Activated B cell treated with CpG ODN at 0.5 μM for 24 hours (primary cell): ENCODE data around the gene HSH2D. TPM values are rescaled to one million over a fixed set of nuclear protein-coding genes. Genes with fewer than 3 reads are reported as not detected.

ENCODE experiments used
- ATAC-seq: fragments of 200-7000 bp; cut with Tn5 transposase; one replicate; pipeline ENCODE4 v1.10.0; 2021; ENCODE audit warnings: low read depth, mild to moderate bottlenecking, moderate library complexity
- CTCF ChIA-PET: fragments of 350-600 bp; sonication (Branson Sonifier 250); formaldehyde crosslinking; loops from one replicate; lab custom pipeline; 2021; ENCODE audit warnings: antibody characterized with exemption; lab: Charles Lee
- POLR2A ChIA-PET: fragments of 350-600 bp; sonication (Branson Sonifier 250); formaldehyde crosslinking; loops from one replicate; lab custom pipeline; 2021; ENCODE audit warnings: antibody characterized with exemption; lab: Charles Lee
- DNase-seq: peaks from one replicate; pipeline ENCODE4 v3.0.0; 2022
- H3K27ac Mint-ChIP-seq: one replicate; pipeline ENCODE4 v1.8.0; 2020; ENCODE audit warnings: mixed read lengths
- H3K27me3 Mint-ChIP-seq: one replicate; pipeline ENCODE4 v1.8.0; 2021; ENCODE audit warnings: mixed read lengths
- H3K36me3 Mint-ChIP-seq: one replicate; pipeline ENCODE4 v1.8.0; 2021; ENCODE audit warnings: low read depth, mixed read lengths
- H3K4me1 Mint-ChIP-seq: one replicate; pipeline ENCODE4 v1.8.0; 2021; ENCODE audit warnings: mixed read lengths
- H3K4me3 Mint-ChIP-seq: one replicate; pipeline ENCODE4 v1.8.0; 2020; ENCODE audit warnings: mild to moderate bottlenecking, mixed read lengths
- H3K9me3 Mint-ChIP-seq: one replicate; pipeline ENCODE4 v1.8.0; 2020; ENCODE audit warnings: mixed read lengths
- intact Hi-C: fragments of 100-400 bp; cut with micrococcal nuclease; formaldehyde crosslinking; loops from one replicate; pipeline ENCODE4 v1.15.1; 2024
- total RNA-seq: library from RNA; stranded (reverse); gene quantifications from 2 replicates; pipeline ENCODE4 v1.2.3, GENCODE V29; 2022
- TF ChIP-seq, protein P1 (sequence below): fragments of 200-600 bp; IDR thresholded peaks from one replicate; pipeline ENCODE4 v1.8.0; 2022; ENCODE audit warnings: antibody characterized with exemption, mild to moderate bottlenecking

The HSH2D gene
- total RNA-seq, 1 donor from 2014 or later, result 191 TPM

DNA sequence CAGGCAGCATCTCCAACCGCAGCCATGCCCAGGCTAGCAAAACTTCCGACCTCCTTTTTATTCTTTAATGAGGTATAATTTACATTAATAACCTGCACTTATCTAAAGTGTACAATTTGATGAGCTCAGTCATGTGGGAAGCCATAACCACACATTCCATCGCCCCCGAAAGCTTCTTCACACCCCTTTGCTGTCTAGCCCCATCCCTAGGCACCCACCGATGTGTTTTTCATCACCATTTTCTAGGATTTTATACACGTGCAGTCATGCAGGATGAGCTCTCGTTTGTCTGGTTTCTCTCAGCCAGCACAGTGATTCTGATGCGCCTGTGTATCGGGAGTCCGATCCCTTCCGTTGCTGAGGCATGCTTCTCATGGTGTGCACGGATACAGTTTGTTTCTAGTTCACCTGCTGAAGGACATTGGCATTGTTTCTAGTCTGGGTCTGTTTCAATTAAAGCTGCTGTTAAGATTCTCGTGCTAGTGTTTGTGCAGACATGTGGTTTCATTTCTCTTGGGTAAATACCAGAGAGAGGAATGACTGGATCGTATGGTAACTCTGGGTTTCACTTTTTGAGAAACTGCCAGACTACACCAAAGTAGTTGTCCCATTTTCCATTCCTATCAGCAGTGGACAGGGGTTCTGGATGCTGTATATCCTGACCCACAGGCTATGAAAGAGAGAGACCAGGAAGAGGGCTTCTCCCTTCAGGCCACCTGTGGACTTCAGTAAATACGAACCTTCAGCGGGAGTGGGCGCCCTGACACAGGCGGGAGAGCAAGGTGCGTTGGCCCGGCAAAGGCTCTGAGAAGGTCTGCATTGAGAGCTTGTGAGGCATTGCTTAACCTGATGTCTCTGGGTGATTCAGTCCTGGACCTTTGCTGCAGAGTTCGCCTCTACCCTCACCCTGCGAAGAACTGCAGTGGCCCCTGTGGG, 59.1 kb downstream of the HSH2D start:
- H3K27me3 Mint-ChIP-seq, result no peaks in the 10 kb centered on the region
- H3K27ac Mint-ChIP-seq, result peak overlapping the region; percentile 76
- ChIA-PET CTCF (no interaction called here), POLR2A (interaction anchor here (0.6 kb wide), 2 partner anchors 65 to 372 kb away, joined by 3 to 4 read pairs; no protein-coding TSS in a partner anchor)
- no peak for DNase-seq
- peaks cover 64% of the 10 kb centered on the region for H3K36me3 Mint-ChIP-seq
- intact Hi-C loops, result no loop called here
- H3K9me3 Mint-ChIP-seq, result no peaks in the 10 kb centered on the region
- H3K4me1 Mint-ChIP-seq, result peaks cover 42% of the 10 kb centered on the region
- H3K4me3 Mint-ChIP-seq, result peak overlapping the region; percentile 13
- no peak for ATAC-seq
- TF ChIP-seq, protein P1, sequence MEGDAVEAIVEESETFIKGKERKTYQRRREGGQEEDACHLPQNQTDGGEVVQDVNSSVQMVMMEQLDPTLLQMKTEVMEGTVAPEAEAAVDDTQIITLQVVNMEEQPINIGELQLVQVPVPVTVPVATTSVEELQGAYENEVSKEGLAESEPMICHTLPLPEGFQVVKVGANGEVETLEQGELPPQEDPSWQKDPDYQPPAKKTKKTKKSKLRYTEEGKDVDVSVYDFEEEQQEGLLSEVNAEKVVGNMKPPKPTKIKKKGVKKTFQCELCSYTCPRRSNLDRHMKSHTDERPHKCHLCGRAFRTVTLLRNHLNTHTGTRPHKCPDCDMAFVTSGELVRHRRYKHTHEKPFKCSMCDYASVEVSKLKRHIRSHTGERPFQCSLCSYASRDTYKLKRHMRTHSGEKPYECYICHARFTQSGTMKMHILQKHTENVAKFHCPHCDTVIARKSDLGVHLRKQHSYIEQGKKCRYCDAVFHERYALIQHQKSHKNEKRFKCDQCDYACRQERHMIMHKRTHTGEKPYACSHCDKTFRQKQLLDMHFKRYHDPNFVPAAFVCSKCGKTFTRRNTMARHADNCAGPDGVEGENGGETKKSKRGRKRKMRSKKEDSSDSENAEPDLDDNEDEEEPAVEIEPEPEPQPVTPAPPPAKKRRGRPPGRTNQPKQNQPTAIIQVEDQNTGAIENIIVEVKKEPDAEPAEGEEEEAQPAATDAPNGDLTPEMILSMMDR, result no peak

DNA sequence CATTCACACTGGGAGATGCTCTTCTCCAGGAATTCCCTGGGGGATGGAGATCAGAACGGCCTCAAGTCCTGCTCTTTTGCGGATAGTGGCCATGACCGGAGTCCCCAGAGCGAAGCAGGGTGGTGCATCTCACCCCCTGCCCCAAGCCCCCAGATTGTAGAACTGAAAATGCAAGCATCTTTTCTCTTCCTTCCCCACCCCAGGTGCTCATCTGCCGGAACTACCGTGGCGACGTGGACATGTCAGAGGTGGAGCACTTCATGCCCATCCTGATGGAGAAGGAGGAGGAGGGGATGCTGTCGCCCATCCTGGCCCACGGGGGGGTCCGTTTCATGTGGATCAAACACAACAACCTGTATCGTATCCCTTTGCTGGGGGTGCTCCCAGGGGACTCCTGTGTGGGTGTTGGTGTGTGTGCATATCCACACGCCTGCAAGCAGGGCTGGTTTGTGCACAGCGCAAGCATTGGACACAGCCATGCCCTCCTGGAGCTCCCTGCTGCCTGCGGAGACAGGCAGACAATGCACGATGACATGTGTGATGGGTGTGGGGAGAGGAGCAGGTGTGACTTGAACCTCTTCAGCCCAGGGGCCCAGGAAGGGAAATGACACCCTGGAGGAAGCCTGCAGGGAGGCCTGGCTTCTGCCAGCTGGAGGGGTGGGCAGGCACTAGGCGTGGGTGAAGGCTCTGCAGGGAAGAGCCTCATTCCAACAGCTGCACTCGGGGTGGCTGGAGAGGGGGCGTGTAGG, 59.9 kb downstream of the HSH2D start:
- intact Hi-C loops, result no loop called here
- ATAC-seq, result peak; percentile 23
- POLR2A ChIA-PET, result interaction anchor here (0.7 kb wide), 1 partner anchor 8 kb away, joined by 11 read pairs; no protein-coding TSS in a partner anchor
- CTCF ChIA-PET, result no interaction called here
- Mint-ChIP-seq H3K36me3 (peaks cover 71% of the 10 kb centered on the region), H3K9me3 (no peaks in the 10 kb centered on the region), H3K27me3 (no peaks in the 10 kb centered on the region), H3K4me3 (no peak overlapping the region), H3K27ac (peak overlapping the region; percentile 76), H3K4me1 (peaks cover 39% of the 10 kb centered on the region)
- TF ChIP-seq, protein P1, result no peak
- no peak for DNase-seq

DNA sequence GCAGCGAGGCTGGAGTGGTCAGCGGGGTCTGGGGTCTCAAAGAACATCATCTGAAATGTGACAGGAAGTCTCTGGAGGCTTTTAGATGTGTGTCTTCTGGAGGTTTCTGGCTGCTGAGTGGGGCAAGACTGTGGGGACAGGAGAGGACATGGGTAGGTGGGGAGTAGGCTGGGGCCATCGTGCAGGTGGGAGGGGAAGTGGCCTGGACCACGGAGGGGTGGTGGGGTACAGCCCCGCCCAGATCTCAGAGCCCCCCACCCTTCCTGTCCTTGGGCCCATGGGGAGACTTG, 60.5 kb downstream of the HSH2D start:
- ATAC-seq, result no peak
- H3K4me1 Mint-ChIP-seq, result peaks cover 34% of the 10 kb centered on the region
- H3K9me3 Mint-ChIP-seq, result no peaks in the 10 kb centered on the region
- intact Hi-C loops, result no loop called here
- DNase-seq, result no peak
- H3K27ac Mint-ChIP-seq, result peak overlapping the region; percentile 41
- ChIA-PET POLR2A (interaction anchor here (0.7 kb wide), 1 partner anchor 8 kb away, joined by 11 read pairs; no protein-coding TSS in a partner anchor), CTCF (no interaction called here)
- TF ChIP-seq, protein P1, result no peak
- H3K36me3 Mint-ChIP-seq, result peaks cover 76% of the 10 kb centered on the region
- H3K4me3 Mint-ChIP-seq, result no peak overlapping the region
- no peaks in the 10 kb centered on the region for H3K27me3 Mint-ChIP-seq

DNA sequence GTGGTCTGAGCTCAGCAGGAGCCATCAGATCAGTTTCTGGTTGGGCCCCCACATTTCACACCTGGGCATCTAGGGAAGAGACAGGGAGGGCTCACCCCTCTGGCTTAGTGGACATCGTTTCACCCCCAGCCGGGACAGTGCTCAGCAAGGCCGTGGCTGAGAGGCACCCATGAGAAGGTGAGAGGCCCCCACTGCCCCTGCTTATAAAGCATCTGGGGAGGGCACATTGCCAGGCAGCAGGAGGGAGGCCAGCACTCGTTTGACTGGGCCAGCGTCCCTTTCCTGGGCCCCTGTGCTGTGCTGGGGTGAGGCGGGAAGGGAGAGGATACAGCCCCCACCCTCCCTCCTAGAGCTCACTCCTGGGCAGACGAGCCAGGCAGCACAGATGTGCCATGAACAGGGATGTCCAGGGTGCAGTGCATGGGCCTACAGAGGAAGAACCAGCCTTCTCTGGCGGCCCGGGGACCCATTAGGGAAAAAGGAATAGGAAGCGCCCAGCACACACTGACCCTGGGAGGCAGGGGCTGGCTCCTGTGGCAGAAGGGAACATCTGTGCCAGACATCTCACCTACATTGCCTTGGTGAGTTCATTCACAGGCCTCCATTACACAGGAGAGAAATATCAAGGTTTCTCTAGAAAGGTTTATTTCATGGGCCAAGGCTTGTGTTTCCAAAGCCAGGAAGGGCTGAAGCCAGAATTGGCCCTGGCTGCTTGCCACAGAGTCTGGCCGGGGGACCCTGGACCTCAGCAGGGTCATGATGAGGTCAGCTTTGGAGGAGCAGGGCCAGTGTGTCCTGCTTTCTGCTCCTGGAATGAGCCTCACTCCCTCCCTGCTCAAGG, 61.9 kb downstream of the HSH2D start:
- ATAC-seq, result no peak
- Mint-ChIP-seq H3K4me1 (peaks cover 24% of the 10 kb centered on the region), H3K4me3 (no peak overlapping the region), H3K27ac (no peak overlapping the region), H3K27me3 (no peaks in the 10 kb centered on the region), H3K36me3 (peaks cover 83% of the 10 kb centered on the region), H3K9me3 (no peaks in the 10 kb centered on the region)
- ChIA-PET POLR2A (no interaction called here), CTCF (no interaction called here)
- no peak for DNase-seq
- TF ChIP-seq, protein P1, result no peak
- intact Hi-C loops, result no loop called here
